K562 (cell line): ENCODE data around the gene BMP6. TPM values are rescaled to one million over a fixed set of nuclear protein-coding genes. Genes with fewer than 3 reads are reported as not detected.
A peak's percentile ranks its signal among the peaks of the same experiment; 100 is the strongest.

Source experiments
- ATAC-seq: fragments of 200-7000 bp; cut with Tn5 transposase; 3 replicates; pipeline ENCODE4 v1.9.1; 2020; ENCODE audit warnings: moderate library complexity
- BruUV-seq: library from RNA; stranded (reverse); fragments of 400-500 nt; replicated peaks from 2 replicates; lab custom pipeline; 2021; lab: Mats Ljungman, UMichigan
- CTCF ChIA-PET: fragments of 300-600 bp; formaldehyde crosslinking; extraction: SDS; loops from one replicate; lab custom pipeline; 2021; ENCODE audit warnings: low intra/inter-chr PET ratio; lab: Yijun Ruan, JAX
- POLR2A ChIA-PET: fragments of 300-600, 350-650 bp; sonication (Branson Sonifier 250); formaldehyde crosslinking; extraction: SDS; loops from one replicate; lab custom pipeline; 2021; ENCODE audit warnings: antibody characterized with exemption, inconsistent platforms; lab: Yijun Ruan, JAX
- DNase-seq, 4 experiments: peaks; one replicate each; pipeline versions ENCODE4 v3.0.0 to v3.0.0-alpha.2; 2011 to 2018; ENCODE audit warnings: low spot score in 3 of 4, mixed read lengths in 3 of 4; ENCODE audit errors: extremely low read depth in 1 of 4
- FAIRE-seq: peaks from 2 replicates; lab custom pipeline; 2011; peaks lifted over from hg19 to GRCh38; lab: Jason Lieb, UNC
- H2AFZ ChIP-seq: 2 replicates; pipeline ENCODE4 v1.6.0; 2011; ENCODE audit warnings: low read depth, low read length, control low read depth, inconsistent platforms
- H3K27ac ChIP-seq: fragments of 200-600 bp; 3 replicates; pipeline ENCODE4 v1.8.0; 2011; ENCODE audit warnings: low read depth, mild to moderate bottlenecking, control low read depth, inconsistent platforms, low read length, moderate library complexity, mixed read lengths; ENCODE audit errors: extremely low read depth
- H3K27me3 ChIP-seq, 2 experiments: fragments of 300-600 bp in 1 of 2; 2 replicates in 1 of 2; 3 replicates in 1 of 2; pipeline versions ENCODE4 v1.6.0 to v1.8.0; 2011; ENCODE audit warnings: inconsistent platforms in 2 of 2, low read length in 2 of 2, mild to moderate bottlenecking in 1 of 2, mixed read lengths in 1 of 2, moderate library complexity in 1 of 2; ENCODE audit not compliant: control insufficient read depth in 2 of 2, insufficient read depth in 2 of 2
- H3K36me3 ChIP-seq: fragments of 300-600 bp; 3 replicates; pipeline ENCODE4 v1.8.0; 2011; ENCODE audit warnings: mild to moderate bottlenecking, low read length, inconsistent platforms; ENCODE audit not compliant: control insufficient read depth, insufficient read depth
- H3K4me1 ChIP-seq, 2 experiments: fragments of 200-600 bp in 1 of 2; replicated peaks in 1 of 2; 2 replicates in 1 of 2; 3 replicates in 1 of 2; pipeline versions ENCODE4 v1.5.1 to v1.8.0; 2011; ENCODE audit warnings: inconsistent platforms in 2 of 2, low read length in 2 of 2, mild to moderate bottlenecking in 1 of 2, mixed read lengths in 1 of 2, moderate library complexity in 1 of 2; ENCODE audit not compliant: control insufficient read depth in 2 of 2, insufficient read depth in 2 of 2
- H3K4me2 ChIP-seq: 2 replicates; pipeline ENCODE4 v1.6.1; 2011; ENCODE audit warnings: low read length, control low read depth, inconsistent platforms, mixed read lengths; ENCODE audit not compliant: insufficient read depth
- H3K4me3 ChIP-seq: fragments of 200-600 bp; sonication (generic), shearing (Covaris generic); 2 replicates; pipeline ENCODE4 v1.5.1; 2016; ENCODE audit warnings: control low read depth, inconsistent platforms
- H3K79me2 ChIP-seq: fragments of 200-600 bp; 3 replicates; pipeline ENCODE4 v1.8.0; 2011; ENCODE audit warnings: low read length, inconsistent platforms; ENCODE audit not compliant: control insufficient read depth, insufficient read depth
- H3K9ac ChIP-seq, 2 experiments: 2 replicates each; pipeline versions ENCODE4 v1.6.0 to v1.6.1; 2011; ENCODE audit warnings: low read depth in 2 of 2, low read length in 2 of 2, control low read depth in 1 of 2, inconsistent platforms in 1 of 2, mild to moderate bottlenecking in 1 of 2, mixed read lengths in 1 of 2; ENCODE audit not compliant: insufficient read depth in 1 of 2
- H3K9me1 ChIP-seq: one replicate; pipeline ENCODE4 v1.6.0; 2011; ENCODE audit warnings: inconsistent platforms, mild to moderate bottlenecking, low read length, moderate library complexity; ENCODE audit not compliant: control insufficient read depth, insufficient read depth
- H3K9me3 ChIP-seq: replicated peaks from 2 replicates; pipeline ENCODE4 v1.5.1; 2011; ENCODE audit warnings: low read depth, low read length, inconsistent platforms; ENCODE audit not compliant: control insufficient read depth, insufficient read depth
- H4K20me1 ChIP-seq: replicated peaks from 2 replicates; pipeline ENCODE4 v1.6.1; 2011; ENCODE audit warnings: low read length, inconsistent platforms, mixed read lengths; ENCODE audit not compliant: control insufficient read depth, insufficient read depth
- ERF ChIP-seq: fragments of 450-650 bp; formaldehyde crosslinking; IDR thresholded peaks from 2 replicates; pipeline ENCODE4 v1.4.0; 2020; ENCODE audit warnings: mild to moderate bottlenecking, mixed read lengths
- GATAD2A ChIP-seq: fragments of 450-650 bp; IDR thresholded peaks from 2 replicates; pipeline ENCODE4 v1.6.1; 2017
- HDAC6 ChIP-seq: IDR thresholded peaks from 2 replicates; pipeline ENCODE4 v1.6.1; 2012; ENCODE audit warnings: low read depth, mild to moderate bottlenecking, control low read depth, inconsistent platforms, low read length, moderate library complexity
- SMAD3 ChIP-seq: fragments of 450-650 bp; formaldehyde crosslinking; conservative IDR thresholded peaks from 2 replicates; pipeline ENCODE4 v1.4.0; 2020; ENCODE audit warnings: mild to moderate bottlenecking
- SNIP1 ChIP-seq: fragments of 450-650 bp; IDR thresholded peaks from 2 replicates; pipeline ENCODE4 v1.7.1; 2017; ENCODE audit warnings: low read depth, mild to moderate bottlenecking
- SP2 ChIP-seq: IDR thresholded peaks from 2 replicates; pipeline ENCODE4 v1.6.1; 2011; ENCODE audit warnings: mild to moderate bottlenecking, low read depth, low read length, moderate library complexity; ENCODE audit not compliant: poor library complexity, severe bottlenecking; ENCODE audit errors: extremely low read depth
- TEAD4 ChIP-seq, 2 experiments: sonication (generic) in 1 of 2; formaldehyde crosslinking in 1 of 2; IDR thresholded peaks; 2 replicates each; pipeline versions ENCODE4 v1.6.1 to v1.8.0; 2012 to 2022; ENCODE audit warnings: borderline replicate concordance in 1 of 2, inconsistent platforms in 1 of 2, low read length in 1 of 2, mild to moderate bottlenecking in 1 of 2, missing genetic modification reagents in 1 of 2
- ZNF384 ChIP-seq: IDR thresholded peaks from 2 replicates; pipeline ENCODE4 v1.6.1; 2012; ENCODE audit warnings: low read depth, low read length, improper control_type of control experiment
- ZNF583 ChIP-seq: fragments of 250-450 bp; sonication (Bioruptor Pico); IDR thresholded peaks from 2 replicates; pipeline ENCODE4 v1.4.0; 2020
- WGBS: fragments of 100-300 bp; shearing (Covaris generic); methylation state at CpG from one replicate; pipeline ENCODE4 v1.1.6; 2016; ENCODE audit warnings: low coverage, mixed read lengths; ENCODE audit not compliant: insufficient coverage; ENCODE audit errors: missing lambda C conversion rate; 5-methylcytosine and 5-hydroxymethylcytosine counted together
- in situ Hi-C: fragments of 300-500 bp; cut with MboI; formaldehyde crosslinking; loops from 4 replicates; pipeline ENCODE4 v1.15.0; 2018; ENCODE audit warnings: inconsistent platforms, mixed read lengths
- intact Hi-C: fragments of 100-400 bp; cut with micrococcal nuclease; formaldehyde crosslinking; loops from 2 replicates; pipeline ENCODE4 v1.14.2; 2022
- polyA plus RNA-seq, 8 experiments: library from polyadenylated mRNA; depleted of rRNA in 4 of 8; stranded (reverse) in 5 of 8; unstranded in 3 of 8; fragments of >200 nt; fragmentation: Nextera tagmentation in 2 of 8; fragmentation: Illumina TruSeq in 1 of 8; extraction: Ambion mirVana in 2 of 8; extraction: Trizol in 1 of 8; gene quantifications; 2 replicates each; pipeline versions ENCODE4 v1.2.1 to v1.2.3, GENCODE V29; 2011 to 2014; ENCODE audit warnings: inconsistent platforms in 1 of 8, missing spikeins in 1 of 8
- total RNA-seq, 7 experiments: library from RNA; depleted of rRNA in 6 of 7; stranded (reverse); fragments of >200 nt in 6 of 7; fragmentation: Illumina TruSeq in 2 of 7; extraction: Trizol in 2 of 7; gene quantifications; 2 replicates each; pipeline versions ENCODE4 v1.2.1 to v1.2.3, GENCODE V29; 2011 to 2021; ENCODE audit warnings: low replicate concordance in 1 of 7
- TF ChIP-seq, protein P1 (sequence below): fragments of 450-650 bp; formaldehyde crosslinking; IDR thresholded peaks from 2 replicates; pipeline ENCODE4 v1.4.0; 2022; ENCODE audit warnings: missing genetic modification characterization
- TF ChIP-seq, protein P2 (sequence below): fragments of 250-450 bp; sonication (Bioruptor Pico); IDR thresholded peaks from 2 replicates; pipeline ENCODE4 v1.8.0; 2022; ENCODE audit warnings: moderate library complexity, mild to moderate bottlenecking, inconsistent platforms
- TF ChIP-seq, protein P3 (sequence below): sonication (generic); formaldehyde crosslinking; IDR thresholded peaks from 2 replicates; pipeline ENCODE4 v1.8.0; 2023; ENCODE audit warnings: mild to moderate bottlenecking, missing genetic modification reagents

The BMP6 gene
- total and polyA plus RNA-seq, 9 of the 15 experiments (the other 6 are each of a cell fraction or from before 2014, with no cell fraction given), result 0.01 to 0.13 (median 0.06) TPM; not detected in 3

DNA sequence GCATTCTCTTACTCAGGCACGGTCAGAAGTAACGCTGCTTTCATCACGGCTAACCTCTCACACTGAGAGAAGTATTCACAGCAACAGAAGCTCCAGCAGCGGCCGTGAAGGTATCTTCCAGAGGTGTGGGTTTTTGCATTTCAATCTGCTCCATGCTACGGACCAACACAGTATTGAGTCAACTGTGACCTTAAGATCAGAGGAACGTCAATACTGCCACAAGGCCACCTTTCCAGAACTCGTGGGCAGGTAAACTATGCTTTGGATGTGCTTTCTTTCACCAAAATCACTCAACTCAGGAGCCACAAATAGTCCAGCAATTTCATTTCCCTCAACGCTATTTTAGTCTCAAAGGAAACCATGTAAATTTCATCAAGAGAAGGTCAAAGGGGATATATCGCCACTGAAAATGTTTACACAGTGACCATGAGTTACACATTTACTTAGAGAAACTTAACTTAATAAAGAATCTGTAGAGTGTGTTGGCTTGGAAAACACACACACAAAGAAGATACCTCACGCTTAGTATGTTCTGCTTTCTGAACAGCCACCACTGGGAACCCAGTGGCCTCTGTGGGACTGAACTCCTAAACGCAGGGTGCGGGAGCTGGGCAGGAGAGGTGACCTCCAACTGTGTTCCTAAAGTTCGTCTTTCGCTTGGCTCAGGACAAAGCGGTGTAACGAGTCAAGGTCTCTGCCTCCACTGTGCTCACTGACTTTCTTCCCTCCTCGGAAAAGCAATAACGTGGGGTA, 156.8 kb downstream of the BMP6 start:
- CTCF ChIA-PET, result no interaction called here
- Histone ChIP-seq H3K4me2 (no peak overlapping the region), H3K79me2 (no peaks in the 10 kb centered on the region), H3K9me3 (no peaks in the 10 kb centered on the region), H3K27ac (no peak overlapping the region), H3K4me3 (no peak overlapping the region), H3K36me3 (peaks cover 71% of the 10 kb centered on the region), H3K4me1 (no peaks in the 10 kb centered on the region), H4K20me1 (no peaks in the 10 kb centered on the region; the same call in 1 of the 2 replicates), H2AFZ (no peak overlapping the region), H3K27me3 (no peaks in the 10 kb centered on the region), H3K9me1 (peaks cover 3% of the 10 kb centered on the region)
- POLR2A ChIA-PET, result no interaction called here
- TSS peak; percentile 27 for BruUV-seq
- 93% methylated on average over 19 of the region's 19 CpGs for WGBS
- in situ Hi-C loops, result no loop called here
- FAIRE-seq (no peak), DNase-seq (no peak)
- intact Hi-C loops, result no loop called here
- TF ChIP-seq ZNF384 (no peak), ZNF583 (CRISPR knock-in tag) (no peak), GATAD2A (no peak), HDAC6 (no peak), ERF (CRISPR knock-in tag) (no peak), SNIP1 (no peak), SMAD3 (no peak), TEAD4 (IDR thresholded peaks at IDR 0.05; ENCODE audit: low read length) (no peak), TEAD4 (CRISPR knock-in tag; IDR thresholded peaks at IDR 0.05; ENCODE audit: borderline replicate concordance) (no peak), SP2 (no peak)
- TF ChIP-seq, protein P1, sequence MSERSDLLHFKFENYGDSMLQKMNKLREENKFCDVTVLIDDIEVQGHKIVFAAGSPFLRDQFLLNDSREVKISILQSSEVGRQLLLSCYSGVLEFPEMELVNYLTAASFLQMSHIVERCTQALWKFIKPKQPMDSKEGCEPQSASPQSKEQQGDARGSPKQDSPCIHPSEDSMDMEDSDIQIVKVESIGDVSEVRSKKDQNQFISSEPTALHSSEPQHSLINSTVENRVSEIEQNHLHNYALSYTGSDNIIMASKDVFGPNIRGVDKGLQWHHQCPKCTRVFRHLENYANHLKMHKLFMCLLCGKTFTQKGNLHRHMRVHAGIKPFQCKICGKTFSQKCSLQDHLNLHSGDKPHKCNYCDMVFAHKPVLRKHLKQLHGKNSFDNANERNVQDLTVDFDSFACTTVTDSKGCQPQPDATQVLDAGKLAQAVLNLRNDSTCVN (CRISPR knock-in tag), result no peak
- TF ChIP-seq, protein P2, sequence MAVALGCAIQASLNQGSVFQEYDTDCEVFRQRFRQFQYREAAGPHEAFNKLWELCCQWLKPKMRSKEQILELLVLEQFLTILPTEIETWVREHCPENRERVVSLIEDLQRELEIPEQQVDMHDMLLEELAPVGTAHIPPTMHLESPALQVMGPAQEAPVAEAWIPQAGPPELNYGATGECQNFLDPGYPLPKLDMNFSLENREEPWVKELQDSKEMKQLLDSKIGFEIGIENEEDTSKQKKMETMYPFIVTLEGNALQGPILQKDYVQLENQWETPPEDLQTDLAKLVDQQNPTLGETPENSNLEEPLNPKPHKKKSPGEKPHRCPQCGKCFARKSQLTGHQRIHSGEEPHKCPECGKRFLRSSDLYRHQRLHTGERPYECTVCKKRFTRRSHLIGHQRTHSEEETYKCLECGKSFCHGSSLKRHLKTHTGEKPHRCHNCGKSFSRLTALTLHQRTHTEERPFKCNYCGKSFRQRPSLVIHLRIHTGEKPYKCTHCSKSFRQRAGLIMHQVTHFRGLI, result no peak
- TF ChIP-seq, protein P3, sequence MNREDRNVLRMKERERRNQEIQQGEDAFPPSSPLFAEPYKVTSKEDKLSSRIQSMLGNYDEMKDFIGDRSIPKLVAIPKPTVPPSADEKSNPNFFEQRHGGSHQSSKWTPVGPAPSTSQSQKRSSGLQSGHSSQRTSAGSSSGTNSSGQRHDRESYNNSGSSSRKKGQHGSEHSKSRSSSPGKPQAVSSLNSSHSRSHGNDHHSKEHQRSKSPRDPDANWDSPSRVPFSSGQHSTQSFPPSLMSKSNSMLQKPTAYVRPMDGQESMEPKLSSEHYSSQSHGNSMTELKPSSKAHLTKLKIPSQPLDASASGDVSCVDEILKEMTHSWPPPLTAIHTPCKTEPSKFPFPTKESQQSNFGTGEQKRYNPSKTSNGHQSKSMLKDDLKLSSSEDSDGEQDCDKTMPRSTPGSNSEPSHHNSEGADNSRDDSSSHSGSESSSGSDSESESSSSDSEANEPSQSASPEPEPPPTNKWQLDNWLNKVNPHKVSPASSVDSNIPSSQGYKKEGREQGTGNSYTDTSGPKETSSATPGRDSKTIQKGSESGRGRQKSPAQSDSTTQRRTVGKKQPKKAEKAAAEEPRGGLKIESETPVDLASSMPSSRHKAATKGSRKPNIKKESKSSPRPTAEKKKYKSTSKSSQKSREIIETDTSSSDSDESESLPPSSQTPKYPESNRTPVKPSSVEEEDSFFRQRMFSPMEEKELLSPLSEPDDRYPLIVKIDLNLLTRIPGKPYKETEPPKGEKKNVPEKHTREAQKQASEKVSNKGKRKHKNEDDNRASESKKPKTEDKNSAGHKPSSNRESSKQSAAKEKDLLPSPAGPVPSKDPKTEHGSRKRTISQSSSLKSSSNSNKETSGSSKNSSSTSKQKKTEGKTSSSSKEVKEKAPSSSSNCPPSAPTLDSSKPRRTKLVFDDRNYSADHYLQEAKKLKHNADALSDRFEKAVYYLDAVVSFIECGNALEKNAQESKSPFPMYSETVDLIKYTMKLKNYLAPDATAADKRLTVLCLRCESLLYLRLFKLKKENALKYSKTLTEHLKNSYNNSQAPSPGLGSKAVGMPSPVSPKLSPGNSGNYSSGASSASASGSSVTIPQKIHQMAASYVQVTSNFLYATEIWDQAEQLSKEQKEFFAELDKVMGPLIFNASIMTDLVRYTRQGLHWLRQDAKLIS (CRISPR knock-in tag), result no peak
- TF ChIP-seq, all 486 proteins: peak for 0
- H3K9ac ChIP-seq, result no peak overlapping the region
- ATAC-seq, result no peak
